Fibroblast of skin of right biceps (primary cell): ENCODE measurements around the gene FAM153A.
"Not testable (repeated sequence)": the region's sequence is repeated elsewhere in the genome, so short reads cannot be mapped to it uniquely, and the experiment has no call there.

Experiments used
- DNase-seq: peaks from one replicate; pipeline ENCODE4 v3.0.0-alpha.2; 2013

The FAM153A gene

GRCh38 chr5:177782792-177783633 is at the start of gene FAM153A:
FAM153A (minus strand) TSS chr5:177782899.
- DNase-seq = not testable (repeated sequence)

GRCh38 chr5:177832287-177832686 is 49.6 kb upstream of the FAM153A start:
- not testable (repeated sequence) for DNase-seq

GRCh38 chr5:177826073-177826472 is 43.4 kb upstream of the FAM153A start:
- not testable (repeated sequence) for DNase-seq

GRCh38 chr5:177824776-177825175 is 42.1 kb upstream of the FAM153A start:
- DNase-seq = not testable (repeated sequence)

- DNase-seq = not testable (repeated sequence)
Measured at GRCh38 chr5:177822489-177822888, 39.8 kb upstream of the FAM153A start.

GRCh38 chr5:177819664-177820063 is 37.0 kb upstream of the FAM153A start:
- not testable (repeated sequence) for DNase-seq

GRCh38 chr5:177812814-177813425 is 30.2 kb upstream of the FAM153A start:
- not testable (repeated sequence) for DNase-seq

- not testable (repeated sequence) for DNase-seq
Measured at GRCh38 chr5:177812160-177812743, 29.6 kb upstream of the FAM153A start.

- DNase-seq = not testable (repeated sequence)
Measured at GRCh38 chr5:177809209-177809913, 26.7 kb upstream of the FAM153A start.

- not testable (repeated sequence) for DNase-seq
Measured at GRCh38 chr5:177808420-177808819, 25.7 kb upstream of the FAM153A start.

- DNase-seq = not testable (repeated sequence)
Measured at GRCh38 chr5:177807265-177807664, 24.6 kb upstream of the FAM153A start.

- DNase-seq = not testable (repeated sequence)
Measured at GRCh38 chr5:177801427-177801826, 18.7 kb upstream of the FAM153A start.

GRCh38 chr5:177798237-177798840 is 15.6 kb upstream of the FAM153A start:
- DNase-seq = not testable (repeated sequence)

- DNase-seq = not testable (repeated sequence)
Measured at GRCh38 chr5:177793272-177793671, 10.6 kb upstream of the FAM153A start.

GRCh38 chr5:177791649-177792048 is 8.9 kb upstream of the FAM153A start:
- not testable (repeated sequence) for DNase-seq

GRCh38 chr5:177782169-177782568 is 530 bp downstream of the FAM153A start:
- not testable (repeated sequence) for DNase-seq

- not testable (repeated sequence) for DNase-seq
Measured at GRCh38 chr5:177771206-177771605, 11.5 kb downstream of the FAM153A start.

GRCh38 chr5:177770646-177771045 is 12.1 kb downstream of the FAM153A start:
- DNase-seq = not testable (repeated sequence)

GRCh38 chr5:177763737-177764508 is 18.8 kb downstream of the FAM153A start:
- not testable (repeated sequence) for DNase-seq

- DNase-seq = not testable (repeated sequence)
Measured at GRCh38 chr5:177760954-177761353, 21.7 kb downstream of the FAM153A start.

GRCh38 chr5:177747354-177747753 is 35.3 kb downstream of the FAM153A start:
- DNase-seq = not testable (repeated sequence)

GRCh38 chr5:177724858-177725257 is 57.8 kb downstream of the FAM153A start:
- not testable (repeated sequence) for DNase-seq
